NCI-H2081 treated with DMSO at 0.1 percent for 48 hours (cell line): ENCODE data around the gene CDYL.
"Not testable (repeated sequence)": the region's sequence is repeated elsewhere in the genome, so short reads cannot be mapped to it uniquely, and the experiment has no call there.

Source experiments
- DNase-seq: peaks from one replicate; lab custom pipeline; 2025; lab: John Stamatoyannopoulos, UW

CDYL gene

GRCh38 chr6:4804095-4804494 is 27.9 kb downstream of the CDYL start:
- DNase-seq, result no peak

GRCh38 chr6:4805553-4806336 is 29.5 kb downstream of the CDYL start:
- no peak for DNase-seq

GRCh38 chr6:4806337-4806725 is 30.1 kb downstream of the CDYL start:
- DNase-seq, result no peak

GRCh38 chr6:4806791-4807190 is 30.6 kb downstream of the CDYL start:
- DNase-seq, result no peak

- no peak for DNase-seq
Observed at GRCh38 chr6:4808396-4808795, 32.2 kb downstream of the CDYL start.

GRCh38 chr6:4809999-4810918 is 34.1 kb downstream of the CDYL start:
- DNase-seq, result no peak

- DNase-seq, result no peak
Observed at GRCh38 chr6:4812068-4812467, 35.9 kb downstream of the CDYL start.

GRCh38 chr6:4813055-4813454 is 36.9 kb downstream of the CDYL start:
- DNase-seq, result no peak

GRCh38 chr6:4814212-4814611 is 38.0 kb downstream of the CDYL start:
- no peak for DNase-seq

GRCh38 chr6:4814987-4815386 is 38.8 kb downstream of the CDYL start:
- no peak for DNase-seq

GRCh38 chr6:4815584-4815983 is 39.4 kb downstream of the CDYL start:
- DNase-seq, result no peak

- no peak for DNase-seq
Observed at GRCh38 chr6:4816904-4817303, 40.7 kb downstream of the CDYL start.

GRCh38 chr6:4817551-4817950 is 41.3 kb downstream of the CDYL start:
- DNase-seq, result no peak

- no peak for DNase-seq
Observed at GRCh38 chr6:4818272-4818938, 42.2 kb downstream of the CDYL start.

- no peak for DNase-seq
Observed at GRCh38 chr6:4819706-4820283, 43.6 kb downstream of the CDYL start.

GRCh38 chr6:4820704-4821276 is 44.6 kb downstream of the CDYL start:
- no peak for DNase-seq

GRCh38 chr6:4822476-4822875 is 46.3 kb downstream of the CDYL start:
- no peak for DNase-seq

- no peak for DNase-seq
Observed at GRCh38 chr6:4828187-4828698, 52.0 kb downstream of the CDYL start.

GRCh38 chr6:4829089-4829488 is 52.9 kb downstream of the CDYL start:
- no peak for DNase-seq

GRCh38 chr6:4835540-4835939 is 59.3 kb downstream of the CDYL start:
- DNase-seq, result not testable (repeated sequence)

- DNase-seq, result no peak
Observed at GRCh38 chr6:4840169-4840568, 64.0 kb downstream of the CDYL start.

- no peak for DNase-seq
Observed at GRCh38 chr6:4844108-4844507, 67.9 kb downstream of the CDYL start.
